Ovary (tissue), 3 donors: Measurements from ENCODE around the gene SLC12A3.

ENCODE experiments used
- POLR2A ChIP-seq: fragments of 450-650 bp; IDR thresholded peaks from one replicate; pipeline ENCODE4 v1.6.1; 2017; ENCODE audit warnings: antibody characterized with exemption, mild to moderate bottlenecking, moderate library complexity
- TF ChIP-seq, protein P1 (sequence below), 3 donors: fragments of 450-650 bp in 2 of 3; fragments of 200-600 bp in 1 of 3; IDR thresholded peaks; one replicate each; pipeline versions ENCODE4 v1.5.1 to v1.8.0; 2016 to 2022; ENCODE audit warnings: antibody characterized with exemption in 3 of 3, mild to moderate bottlenecking in 1 of 3
- donor health status: DM: no; HTN: no; CAD: no.

DNA sequence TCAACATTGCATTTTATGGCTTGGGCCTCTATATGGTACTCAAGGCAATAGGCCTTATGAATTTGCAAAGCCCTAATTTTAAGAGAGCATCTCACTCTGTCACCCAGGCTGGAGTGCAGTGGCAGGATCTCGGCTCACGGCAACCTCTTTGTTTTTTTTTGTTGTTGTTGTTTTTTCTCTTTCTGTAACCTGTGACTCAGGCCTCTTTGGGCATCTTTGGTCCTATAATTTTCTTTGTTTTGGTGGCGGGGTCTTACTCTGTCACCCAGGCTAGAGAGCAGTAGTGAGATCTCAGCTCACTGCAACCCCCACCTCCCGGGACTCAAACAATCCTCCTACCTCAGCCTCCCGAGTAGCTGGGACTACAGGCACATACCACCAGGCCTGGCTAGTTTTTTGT, 45.1 kb downstream of the SLC12A3 start:
- TF ChIP-seq, protein P1, sequence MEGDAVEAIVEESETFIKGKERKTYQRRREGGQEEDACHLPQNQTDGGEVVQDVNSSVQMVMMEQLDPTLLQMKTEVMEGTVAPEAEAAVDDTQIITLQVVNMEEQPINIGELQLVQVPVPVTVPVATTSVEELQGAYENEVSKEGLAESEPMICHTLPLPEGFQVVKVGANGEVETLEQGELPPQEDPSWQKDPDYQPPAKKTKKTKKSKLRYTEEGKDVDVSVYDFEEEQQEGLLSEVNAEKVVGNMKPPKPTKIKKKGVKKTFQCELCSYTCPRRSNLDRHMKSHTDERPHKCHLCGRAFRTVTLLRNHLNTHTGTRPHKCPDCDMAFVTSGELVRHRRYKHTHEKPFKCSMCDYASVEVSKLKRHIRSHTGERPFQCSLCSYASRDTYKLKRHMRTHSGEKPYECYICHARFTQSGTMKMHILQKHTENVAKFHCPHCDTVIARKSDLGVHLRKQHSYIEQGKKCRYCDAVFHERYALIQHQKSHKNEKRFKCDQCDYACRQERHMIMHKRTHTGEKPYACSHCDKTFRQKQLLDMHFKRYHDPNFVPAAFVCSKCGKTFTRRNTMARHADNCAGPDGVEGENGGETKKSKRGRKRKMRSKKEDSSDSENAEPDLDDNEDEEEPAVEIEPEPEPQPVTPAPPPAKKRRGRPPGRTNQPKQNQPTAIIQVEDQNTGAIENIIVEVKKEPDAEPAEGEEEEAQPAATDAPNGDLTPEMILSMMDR (IDR thresholded peaks at IDR 0.05), result no peak
- TF ChIP-seq POLR2A, result no peak
